T-helper 1 cell treated with Interleukin-12 subunit alpha and Interleukin-12 subunit beta and Interleukin-4 antibody, amounts not matched to agents 30 μg/mL and 1 μg/mL, for 36 hours (primary cell): Measurements from ENCODE around the gene UVRAG.
"Not testable (repeated sequence)": the region's sequence is repeated elsewhere in the genome, so short reads cannot be mapped to it uniquely, and the experiment has no call there.

Experiments used
- H3K27ac Mint-ChIP-seq: one replicate; pipeline ENCODE4 v1.8.0; 2021; ENCODE audit warnings: mild to moderate bottlenecking, mixed read lengths
- H3K27me3 Mint-ChIP-seq: one replicate; pipeline ENCODE4 v1.8.0; 2021; ENCODE audit warnings: low read depth, mixed read lengths
- H3K36me3 Mint-ChIP-seq: one replicate; pipeline ENCODE4 v1.8.0; 2021; ENCODE audit warnings: low read depth, mixed read lengths
- H3K4me1 Mint-ChIP-seq: one replicate; pipeline ENCODE4 v1.8.0; 2021; ENCODE audit warnings: low read depth, mixed read lengths
- H3K4me3 Mint-ChIP-seq: one replicate; pipeline ENCODE4 v1.8.0; 2021; ENCODE audit warnings: mild to moderate bottlenecking, moderate library complexity, mixed read lengths
- H3K9me3 Mint-ChIP-seq: one replicate; pipeline ENCODE4 v1.8.0; 2021; ENCODE audit warnings: mixed read lengths

The UVRAG gene

DNA sequence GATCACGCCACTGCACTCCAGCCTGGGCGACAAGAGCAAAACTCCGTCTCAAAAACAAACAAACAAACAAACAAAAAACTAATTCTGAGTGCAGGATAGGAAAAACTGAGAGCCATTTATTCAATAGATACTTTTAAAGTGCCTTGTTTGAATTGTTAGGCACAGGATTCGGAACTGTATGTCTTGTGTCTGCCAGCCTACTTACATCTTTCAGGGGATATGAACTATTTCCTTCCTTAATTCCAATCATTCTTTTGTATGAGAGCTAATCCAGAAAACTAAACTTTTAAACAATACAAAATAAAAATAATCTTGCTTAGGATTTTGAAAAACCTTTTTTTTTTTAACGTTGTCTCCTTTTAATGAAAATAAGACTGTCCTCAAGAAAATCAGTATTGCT lies 12.6 kb downstream of the UVRAG start:
- H3K9me3 Mint-ChIP-seq, result no peaks in the 10 kb centered on the region
- H3K27me3 Mint-ChIP-seq, result no peaks in the 10 kb centered on the region
- H3K27ac Mint-ChIP-seq, result no peak overlapping the region
- no peak overlapping the region for H3K4me3 Mint-ChIP-seq
- peaks cover 17% of the 10 kb centered on the region for H3K4me1 Mint-ChIP-seq
- peaks cover 1% of the 10 kb centered on the region for H3K36me3 Mint-ChIP-seq

DNA sequence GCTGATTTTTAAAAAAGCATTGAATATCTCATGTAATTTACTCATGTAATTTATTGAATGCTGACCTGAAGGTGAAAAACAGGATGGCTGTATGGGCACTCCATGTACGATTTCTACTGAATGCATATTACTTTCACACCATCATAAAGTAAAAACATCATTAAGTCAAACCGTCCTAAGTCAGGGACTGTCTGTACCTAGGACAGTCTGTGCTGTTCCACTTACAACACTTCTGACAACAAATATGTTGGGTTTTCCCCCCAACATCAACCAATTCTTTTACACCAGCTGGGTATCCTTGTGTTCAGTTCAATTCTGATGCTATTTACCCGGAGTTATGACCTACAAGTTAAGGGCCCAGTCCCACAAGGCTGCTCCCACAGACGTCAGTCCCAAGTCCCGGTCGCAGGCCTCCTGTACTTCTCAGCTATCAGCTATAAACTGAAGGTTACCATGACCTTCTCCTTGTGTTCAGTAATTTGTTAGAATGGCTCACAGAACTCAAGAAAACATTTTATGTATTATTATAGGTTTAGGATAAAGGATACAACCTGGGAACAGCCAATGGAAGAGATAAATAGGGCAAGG lies 17.0 kb downstream of the UVRAG start:
- Mint-ChIP-seq H3K4me1 (peaks cover 5% of the 10 kb centered on the region), H3K36me3 (no peaks in the 10 kb centered on the region)

DNA sequence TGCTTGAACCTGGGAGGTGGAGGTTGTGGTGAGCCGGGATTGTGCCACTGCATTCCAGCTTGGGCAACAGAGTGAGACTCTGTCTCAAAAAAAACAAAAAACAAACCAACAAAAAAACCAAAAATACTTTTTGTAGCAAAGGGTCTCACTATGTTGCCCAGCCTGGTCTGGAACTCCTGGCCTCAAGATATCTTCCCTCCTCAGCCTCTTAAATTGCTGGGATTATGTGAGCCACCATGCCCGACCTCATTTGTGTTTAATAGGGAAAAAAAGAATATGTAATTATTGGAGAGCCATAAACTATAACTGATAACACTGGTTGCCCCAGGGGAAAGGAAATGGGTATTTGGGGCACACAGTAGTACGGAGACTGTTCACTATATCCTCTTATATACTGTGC lies 19.7 kb downstream of the UVRAG start:
- Mint-ChIP-seq H3K9me3 (no peaks in the 10 kb centered on the region), H3K4me1 (peaks cover 5% of the 10 kb centered on the region), H3K4me3 (no peak overlapping the region), H3K36me3 (no peaks in the 10 kb centered on the region), H3K27ac (no peak overlapping the region), H3K27me3 (no peaks in the 10 kb centered on the region)

More for the DNA sequence above, 17.0 kb downstream of the UVRAG start:
- H3K4me3 Mint-ChIP-seq, result no peak overlapping the region
- H3K27me3 Mint-ChIP-seq, result no peaks in the 10 kb centered on the region
- no peak overlapping the region for H3K27ac Mint-ChIP-seq
- H3K9me3 Mint-ChIP-seq, result no peaks in the 10 kb centered on the region

DNA sequence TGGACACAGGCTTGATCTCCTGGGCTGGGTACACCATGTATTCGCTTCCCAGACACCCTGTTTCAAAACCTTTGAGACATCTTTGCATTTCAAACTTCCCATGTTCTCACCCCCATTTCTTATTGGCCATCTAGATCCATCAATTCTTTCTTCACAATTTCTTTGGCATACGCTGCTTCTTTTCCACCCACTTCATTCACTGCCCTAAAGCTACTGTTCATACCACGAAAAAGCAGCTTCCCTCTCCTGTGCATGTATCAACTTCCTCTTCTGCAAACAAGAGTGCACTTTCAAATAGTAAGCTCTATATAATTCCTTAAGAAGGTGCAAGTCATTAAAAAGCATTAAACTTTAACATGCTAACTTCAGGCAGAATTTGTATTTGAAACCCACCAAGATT lies 21.4 kb downstream of the UVRAG start:
- Mint-ChIP-seq H3K9me3 (no peaks in the 10 kb centered on the region), H3K36me3 (no peaks in the 10 kb centered on the region), H3K4me1 (peaks cover 5% of the 10 kb centered on the region), H3K27ac (no peak overlapping the region), H3K4me3 (no peak overlapping the region), H3K27me3 (no peaks in the 10 kb centered on the region)

DNA sequence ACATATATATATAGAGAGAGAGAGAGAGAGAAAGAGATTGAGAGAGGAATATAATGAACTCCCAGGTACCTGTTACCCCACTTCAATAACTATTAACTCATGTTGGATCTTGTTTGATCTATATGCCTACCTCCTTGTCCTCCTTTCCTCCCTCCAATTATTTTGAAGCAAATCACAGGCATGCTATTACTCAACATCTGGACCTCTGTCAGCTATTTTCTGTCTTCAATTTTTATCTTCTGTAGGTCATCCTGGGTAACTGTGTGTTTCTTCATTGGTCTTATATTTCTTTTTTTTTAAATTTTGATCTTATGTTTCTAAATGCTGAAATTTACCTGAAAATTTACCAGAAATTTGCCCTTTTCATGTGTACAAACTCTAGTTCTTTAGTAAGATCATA lies 24.8 kb downstream of the UVRAG start:
- no peak overlapping the region for H3K27ac Mint-ChIP-seq

DNA sequence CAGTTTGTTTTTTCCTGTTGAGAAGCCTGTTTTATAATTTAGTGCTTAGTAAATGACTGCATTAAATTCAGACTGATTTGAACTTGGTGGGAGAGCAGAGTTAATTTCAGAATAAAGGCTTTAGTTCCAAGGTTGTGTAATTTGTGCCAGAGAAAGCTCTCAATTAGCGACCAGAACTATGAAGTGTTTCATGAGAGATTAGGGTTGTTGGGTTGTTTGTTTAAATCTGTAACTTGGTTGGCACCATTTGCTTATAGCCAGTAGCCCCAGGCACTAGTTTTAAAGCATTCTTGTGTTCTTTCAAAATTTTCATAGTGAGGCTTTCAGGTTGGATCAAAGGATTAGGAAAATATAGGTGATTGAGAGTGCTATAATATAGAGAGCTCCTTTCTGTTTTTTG lies 25.5 kb downstream of the UVRAG start:
- Mint-ChIP-seq H3K36me3 (peaks cover 4% of the 10 kb centered on the region), H3K4me1 (peaks cover 8% of the 10 kb centered on the region), H3K9me3 (no peaks in the 10 kb centered on the region), H3K27me3 (no peaks in the 10 kb centered on the region), H3K4me3 (no peak overlapping the region), H3K27ac (no peak overlapping the region)

More for the DNA sequence above, 24.8 kb downstream of the UVRAG start:
- Mint-ChIP-seq H3K4me1 (peaks cover 8% of the 10 kb centered on the region), H3K9me3 (no peaks in the 10 kb centered on the region), H3K27me3 (no peaks in the 10 kb centered on the region), H3K36me3 (no peaks in the 10 kb centered on the region), H3K4me3 (no peak overlapping the region)

DNA sequence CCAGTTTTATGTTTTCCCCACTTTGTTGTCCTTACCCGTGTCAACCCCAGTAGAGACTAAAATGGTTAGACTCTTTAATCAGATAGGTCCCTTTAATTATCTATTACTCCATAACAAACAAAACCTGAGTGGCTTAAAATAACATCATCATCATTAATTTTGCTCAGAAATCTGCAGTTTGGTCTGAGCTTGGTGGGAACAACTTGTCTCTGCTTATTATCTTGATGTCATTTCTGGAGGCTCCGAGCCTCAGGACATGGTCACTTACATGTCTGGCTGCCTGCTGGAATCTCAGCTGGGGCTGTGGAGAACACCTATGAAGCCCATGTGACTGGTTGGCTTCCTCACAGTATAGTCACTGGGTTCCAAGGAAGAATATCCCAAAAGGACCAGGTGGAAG lies 26.7 kb downstream of the UVRAG start:
- Mint-ChIP-seq H3K4me1 (peaks cover 4% of the 10 kb centered on the region), H3K27ac (no peak overlapping the region), H3K36me3 (peaks cover 8% of the 10 kb centered on the region), H3K9me3 (no peaks in the 10 kb centered on the region), H3K27me3 (no peaks in the 10 kb centered on the region), H3K4me3 (no peak overlapping the region)

DNA sequence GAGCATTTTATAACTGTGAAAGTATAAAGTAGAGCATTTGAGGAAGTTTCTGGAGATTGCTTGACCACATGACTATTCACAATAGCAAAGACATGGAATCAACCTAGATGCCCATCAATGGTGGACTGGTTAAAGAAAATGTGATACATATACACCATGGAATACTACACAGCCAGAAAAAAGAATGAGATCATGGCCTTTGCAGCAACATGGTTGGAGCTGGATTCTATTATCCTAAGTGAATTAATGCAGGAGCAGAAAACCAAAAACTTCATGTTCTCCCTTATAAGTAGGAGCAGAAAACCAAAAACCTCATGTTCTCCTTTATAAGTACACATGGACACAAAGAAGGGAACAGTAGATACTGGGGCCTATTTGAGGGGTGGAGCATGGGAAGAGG lies 30.3 kb downstream of the UVRAG start:
- H3K4me3 Mint-ChIP-seq, result no peak overlapping the region
- peaks cover 8% of the 10 kb centered on the region for H3K36me3 Mint-ChIP-seq
- H3K4me1 Mint-ChIP-seq, result peaks cover 8% of the 10 kb centered on the region
- H3K9me3 Mint-ChIP-seq, result no peaks in the 10 kb centered on the region
- no peak overlapping the region for H3K27ac Mint-ChIP-seq
- H3K27me3 Mint-ChIP-seq, result no peaks in the 10 kb centered on the region

DNA sequence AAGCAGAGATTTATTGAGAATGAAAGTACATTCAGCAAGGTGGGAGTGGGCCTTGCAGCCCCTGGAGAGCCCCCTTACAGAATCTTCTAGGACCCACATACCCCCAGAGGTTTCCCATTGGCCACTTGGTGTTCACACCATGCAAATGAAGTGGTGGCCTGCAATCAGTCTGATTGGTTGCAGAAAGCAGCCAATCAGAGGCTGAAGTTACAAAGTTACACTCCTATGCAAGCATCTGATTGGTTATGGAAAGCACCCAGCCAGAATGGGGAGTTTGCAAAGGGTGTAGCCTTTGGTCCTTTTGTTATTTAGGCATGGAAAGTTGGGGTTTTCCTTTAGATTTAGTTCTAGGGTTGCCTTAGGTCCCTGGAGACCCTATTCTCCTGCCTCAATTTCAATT lies 34.9 kb downstream of the UVRAG start:
- Mint-ChIP-seq H3K4me1 (peaks cover 14% of the 10 kb centered on the region), H3K27ac (no peak overlapping the region), H3K36me3 (peaks cover 12% of the 10 kb centered on the region), H3K9me3 (no peaks in the 10 kb centered on the region), H3K27me3 (no peaks in the 10 kb centered on the region), H3K4me3 (no peak overlapping the region)

DNA sequence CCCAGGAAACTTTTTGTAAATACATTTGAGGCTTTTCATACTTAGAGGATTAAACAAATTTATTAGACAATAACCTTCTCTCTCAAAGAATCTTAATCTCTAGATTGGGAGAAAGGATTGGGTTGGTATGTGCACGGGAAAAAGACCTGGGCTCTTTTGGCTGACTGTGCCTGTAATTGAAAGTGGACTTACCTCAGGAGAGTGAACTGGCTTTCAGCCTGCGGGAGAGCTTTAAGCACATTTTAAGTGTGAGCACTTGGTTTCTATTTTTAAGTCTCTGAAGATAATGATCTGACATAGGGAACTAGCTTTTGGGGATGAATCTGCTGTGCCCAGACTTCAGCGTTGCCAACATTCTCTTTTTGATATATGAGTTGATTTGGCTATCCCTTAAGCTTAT lies 35.8 kb downstream of the UVRAG start:
- H3K27ac Mint-ChIP-seq, result no peak overlapping the region
- H3K4me3 Mint-ChIP-seq, result no peak overlapping the region
- no peaks in the 10 kb centered on the region for H3K9me3 Mint-ChIP-seq
- H3K4me1 Mint-ChIP-seq, result peaks cover 16% of the 10 kb centered on the region
- no peaks in the 10 kb centered on the region for H3K27me3 Mint-ChIP-seq
- peaks cover 7% of the 10 kb centered on the region for H3K36me3 Mint-ChIP-seq

DNA sequence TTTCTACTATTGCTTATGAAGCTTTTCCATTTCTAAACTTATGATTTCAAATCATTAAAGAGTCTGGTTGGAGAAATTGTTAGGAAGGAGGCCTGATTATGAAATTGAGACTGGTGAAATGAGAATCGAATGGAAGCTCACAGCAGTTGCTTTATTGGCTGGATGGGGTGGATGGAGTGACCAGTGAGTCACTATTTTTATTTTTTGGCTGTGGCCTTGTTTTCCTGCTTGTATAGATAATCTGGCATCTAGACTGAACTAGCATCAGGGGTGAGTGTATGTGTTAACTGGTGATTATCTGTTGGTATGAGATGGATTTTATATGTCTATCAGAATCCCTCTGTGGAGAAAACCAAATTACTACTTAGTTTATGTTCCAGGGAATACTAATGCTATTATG lies 36.2 kb downstream of the UVRAG start:
- H3K9me3 Mint-ChIP-seq, result no peaks in the 10 kb centered on the region
- no peak overlapping the region for H3K4me3 Mint-ChIP-seq
- peaks cover 16% of the 10 kb centered on the region for H3K4me1 Mint-ChIP-seq
- no peaks in the 10 kb centered on the region for H3K27me3 Mint-ChIP-seq
- H3K27ac Mint-ChIP-seq, result no peak overlapping the region
- peaks cover 7% of the 10 kb centered on the region for H3K36me3 Mint-ChIP-seq

DNA sequence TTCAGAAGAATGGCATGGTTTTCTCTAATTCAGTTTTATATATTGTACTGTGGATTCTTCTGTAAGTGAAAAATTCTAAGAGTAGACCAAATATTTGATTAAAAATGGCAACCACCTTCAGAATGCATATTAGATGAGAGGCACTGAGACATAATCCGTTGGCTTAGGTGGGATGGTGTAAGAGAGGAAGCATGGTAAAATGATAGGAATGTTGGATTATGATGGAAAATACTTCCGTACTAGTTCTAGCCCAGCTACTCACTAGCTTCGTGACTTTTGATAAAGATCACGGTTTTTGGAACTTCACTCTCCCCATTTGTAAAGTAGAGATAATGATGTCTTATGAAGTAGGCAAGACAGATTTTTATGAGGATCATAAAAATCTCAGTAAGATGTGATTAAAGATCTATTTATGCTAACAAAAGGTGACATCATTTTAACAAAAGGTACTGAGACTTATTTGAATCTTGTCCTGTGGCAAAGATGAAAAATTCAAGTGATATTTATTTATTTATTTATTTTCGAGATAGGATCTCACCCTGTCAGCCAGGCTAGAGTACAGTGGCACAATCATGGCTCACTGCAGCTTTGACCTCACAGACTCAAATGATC lies 37.5 kb downstream of the UVRAG start:
- Mint-ChIP-seq H3K4me3 (no peak overlapping the region), H3K4me1 (peaks cover 16% of the 10 kb centered on the region), H3K36me3 (peaks cover 4% of the 10 kb centered on the region), H3K9me3 (no peaks in the 10 kb centered on the region), H3K27ac (no peak overlapping the region), H3K27me3 (no peaks in the 10 kb centered on the region)

DNA sequence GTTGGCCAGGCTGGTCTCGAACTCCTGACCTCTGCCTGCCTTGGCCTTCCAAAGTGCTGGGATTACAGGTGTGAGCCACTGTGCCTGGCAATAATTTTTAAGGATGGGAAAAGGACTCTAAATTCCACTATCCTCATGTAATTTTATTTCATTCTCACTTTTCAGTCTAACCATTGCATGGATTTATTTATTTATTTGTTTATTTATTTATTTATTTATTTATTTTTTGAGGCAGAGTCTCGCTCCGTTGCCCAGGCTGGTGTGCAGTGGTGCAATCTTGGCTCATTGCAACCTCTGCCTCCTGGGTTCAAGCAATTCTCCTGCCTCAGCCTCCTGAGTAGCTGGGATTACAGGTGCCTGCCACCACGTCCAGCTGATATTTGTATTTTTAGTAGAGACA lies 38.6 kb downstream of the UVRAG start:
- H3K36me3 Mint-ChIP-seq, H3K27ac Mint-ChIP-seq, H3K27me3 Mint-ChIP-seq, H3K4me3 Mint-ChIP-seq, H3K9me3 Mint-ChIP-seq: not testable (repeated sequence)
- peaks cover 20% of the 10 kb centered on the region for H3K4me1 Mint-ChIP-seq

DNA sequence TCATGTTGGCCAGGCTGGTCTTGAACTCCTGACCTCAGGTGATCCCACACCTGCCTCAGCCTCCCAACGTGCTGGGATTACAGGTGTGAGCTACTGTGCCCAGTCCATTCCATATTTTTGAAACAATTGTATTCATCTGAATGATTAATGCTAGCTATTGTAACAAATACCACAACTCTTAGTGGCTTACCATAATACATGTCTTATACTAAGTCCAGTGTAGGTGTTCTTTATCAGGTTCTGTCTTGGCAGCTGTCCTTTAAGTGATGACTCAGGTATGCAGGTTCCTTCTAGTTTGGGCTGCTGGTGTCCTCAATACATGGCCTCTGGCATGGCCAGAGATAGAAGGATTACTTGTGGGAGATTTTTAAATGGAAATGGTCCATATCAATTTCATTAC lies 39.0 kb downstream of the UVRAG start:
- Mint-ChIP-seq H3K4me1 (peaks cover 20% of the 10 kb centered on the region), H3K4me3 (no peak overlapping the region), H3K27ac (no peak overlapping the region), H3K27me3 (no peaks in the 10 kb centered on the region), H3K36me3 (peaks cover 6% of the 10 kb centered on the region), H3K9me3 (no peaks in the 10 kb centered on the region)

DNA sequence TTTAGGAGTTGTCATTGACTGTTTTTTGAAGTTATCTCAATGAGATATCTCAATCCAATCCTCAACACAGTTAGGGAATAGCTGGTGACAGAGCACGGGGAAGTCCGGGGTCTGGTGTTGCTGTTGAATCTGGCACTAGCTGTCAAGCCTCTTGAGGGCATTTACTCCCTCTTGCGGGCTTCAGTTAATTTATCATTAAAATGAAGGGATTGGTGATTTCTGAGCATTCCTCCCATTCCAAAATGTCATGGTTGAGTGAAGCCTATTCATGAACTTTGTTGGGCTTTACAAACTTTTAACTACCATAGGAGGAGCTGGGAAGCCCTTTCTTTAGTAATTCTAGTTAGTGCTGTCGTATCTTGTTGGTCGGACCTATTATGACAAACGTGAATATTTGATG lies 40.2 kb downstream of the UVRAG start:
- peaks cover 6% of the 10 kb centered on the region for H3K36me3 Mint-ChIP-seq
- no peaks in the 10 kb centered on the region for H3K9me3 Mint-ChIP-seq
- no peak overlapping the region for H3K4me3 Mint-ChIP-seq
- H3K27ac Mint-ChIP-seq, result no peak overlapping the region
- peaks cover 17% of the 10 kb centered on the region for H3K4me1 Mint-ChIP-seq
- H3K27me3 Mint-ChIP-seq, result no peaks in the 10 kb centered on the region

DNA sequence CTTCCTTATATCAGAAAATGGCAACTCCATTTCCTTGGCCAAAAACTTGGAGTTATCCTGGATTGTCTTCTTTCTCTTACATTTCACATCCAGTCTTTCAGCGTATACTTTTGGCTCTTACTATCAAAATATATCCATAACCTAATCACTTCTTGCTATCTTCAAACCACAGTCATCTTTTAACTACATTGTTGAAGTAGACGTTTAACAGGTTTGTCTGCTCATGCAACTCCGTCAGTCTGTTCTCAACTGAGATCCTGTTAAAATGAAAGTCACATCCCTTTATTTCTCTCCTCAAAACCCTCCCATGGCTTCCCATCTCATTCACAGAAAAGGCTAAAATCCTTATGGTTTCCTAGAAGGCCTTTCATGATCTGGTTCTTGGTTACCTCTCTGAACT lies 41.9 kb downstream of the UVRAG start:
- H3K4me3 Mint-ChIP-seq, result no peak overlapping the region

More for the DNA sequence above, 41.9 kb downstream of the UVRAG start:
- Mint-ChIP-seq H3K9me3 (no peaks in the 10 kb centered on the region), H3K27ac (no peak overlapping the region), H3K27me3 (no peaks in the 10 kb centered on the region), H3K36me3 (peaks cover 9% of the 10 kb centered on the region), H3K4me1 (peaks cover 8% of the 10 kb centered on the region)
